AG09319 (cell line): ENCODE results near the gene AP2S1.

Source experiments
- DNase-seq: peaks from one replicate; pipeline ENCODE4 v3.0.0-alpha.2; 2010; ENCODE audit warnings: low read depth; ENCODE audit errors: extremely low read depth
- CTCF ChIP-seq: IDR thresholded peaks from 2 replicates; pipeline ENCODE4 v1.5.1; 2011; ENCODE audit warnings: low read depth, mild to moderate bottlenecking, inconsistent platforms, low read length, moderate library complexity

The AP2S1 gene

DNA sequence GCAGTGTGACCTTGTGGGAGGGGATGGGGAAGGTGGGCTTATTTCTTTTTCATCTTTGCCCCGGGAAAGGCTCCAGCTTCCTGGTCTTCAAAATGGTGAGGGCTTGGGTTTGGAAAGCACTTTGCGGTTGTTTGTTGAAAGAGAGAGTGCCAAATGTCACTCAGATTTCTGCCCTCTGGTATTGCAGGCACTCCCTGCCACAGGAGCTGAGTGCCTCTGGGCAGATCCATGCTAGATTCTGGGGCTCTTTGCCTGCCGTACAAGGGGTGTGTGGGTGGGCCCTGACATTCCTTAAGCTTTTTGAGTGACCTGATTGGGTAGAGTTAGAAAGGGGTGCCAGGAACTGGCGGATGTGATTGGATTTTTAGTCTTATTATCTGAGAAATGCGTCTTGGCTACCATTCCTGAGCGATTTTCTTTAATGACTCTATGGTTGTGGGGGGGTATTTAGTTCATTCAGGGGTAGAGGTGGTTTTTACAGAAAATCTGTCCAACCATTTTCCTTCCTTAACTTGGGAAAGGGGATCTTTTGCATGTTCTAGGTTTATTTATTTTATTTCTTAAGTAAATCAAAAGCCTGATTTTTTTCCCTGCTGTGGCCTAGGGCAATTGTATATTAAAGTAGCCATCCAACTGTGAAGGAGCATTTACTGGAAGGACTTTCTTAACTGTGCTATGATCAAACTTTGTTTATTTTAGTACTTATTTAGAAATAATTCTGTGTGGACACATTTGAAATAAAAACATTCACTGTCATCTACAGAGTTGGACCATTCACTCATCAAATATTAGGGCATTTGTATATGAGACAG lies 13.4 kb upstream of the AP2S1 start:
- peak; percentile 86 for DNase-seq
- no peak for TF ChIP-seq CTCF

GRCh38 chr19:46862974-46863632 lies 12.5 kb upstream of the AP2S1 start:
- TF ChIP-seq CTCF, result no peak
- no peak for DNase-seq

DNA sequence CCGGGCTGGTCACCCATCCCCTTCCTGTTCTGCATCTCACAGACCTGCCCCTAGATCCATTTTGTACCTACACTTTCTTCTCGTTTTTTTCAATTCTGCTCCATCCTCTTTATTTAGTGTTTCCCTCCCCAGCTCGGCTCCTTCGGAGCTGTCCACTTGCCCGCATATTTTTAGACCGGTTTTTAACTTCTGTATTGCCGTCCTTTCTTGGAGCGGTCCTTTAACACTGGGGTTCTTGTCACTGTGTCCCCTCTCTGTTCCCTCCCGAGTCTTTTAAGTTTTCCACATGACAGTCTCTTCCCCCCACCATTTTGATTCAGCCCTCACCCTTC lies 11.8 kb upstream of the AP2S1 start:
- DNase-seq, result no peak
- no peak for TF ChIP-seq CTCF

- no peak for DNase-seq
Observed at GRCh38 chr19:46861691-46862502, 11.3 kb upstream of the AP2S1 start.

DNA sequence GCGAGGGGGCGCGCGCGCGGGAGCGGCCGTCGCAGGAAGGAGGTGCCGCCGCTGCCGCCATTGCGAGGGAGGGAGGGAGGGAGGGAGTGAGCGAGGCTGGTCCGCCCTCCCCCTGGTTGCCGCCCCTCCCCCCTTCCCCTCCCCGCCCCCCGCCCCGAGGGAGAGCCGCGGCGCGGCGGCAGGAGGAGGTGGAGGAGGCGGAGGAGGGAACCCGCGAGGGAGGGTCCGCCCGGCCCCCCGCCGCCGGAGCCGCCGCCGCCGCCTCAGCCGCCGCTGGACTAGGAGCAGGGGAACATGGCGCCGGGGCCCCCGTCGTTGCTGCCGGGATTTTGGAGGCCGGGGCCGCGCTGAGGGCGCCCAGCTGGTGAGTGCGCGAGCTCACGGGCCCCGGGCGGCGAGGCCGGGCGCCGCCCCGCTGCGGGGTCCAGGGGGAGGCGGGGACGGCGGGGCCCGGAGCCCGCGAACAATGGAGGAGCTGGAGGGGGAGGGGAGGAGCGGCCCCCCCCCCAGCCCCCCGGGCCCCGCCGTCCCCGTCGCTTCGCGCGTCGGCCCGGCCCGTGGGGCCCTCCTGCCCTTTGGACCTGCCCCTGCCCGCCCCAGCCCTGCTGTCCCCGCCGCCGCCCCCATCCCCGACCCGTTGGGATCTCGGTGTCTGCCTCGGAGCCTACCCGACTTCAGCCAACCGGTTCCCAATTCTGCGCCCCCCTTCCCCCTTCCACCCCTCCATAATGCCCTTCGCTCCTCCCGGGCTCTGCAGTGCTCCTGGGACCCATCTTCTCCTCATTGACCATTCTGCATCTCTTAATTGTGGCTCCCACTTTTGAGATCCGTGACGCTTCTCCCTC lies 10.4 kb upstream of the AP2S1 start, which contains the start of gene ARHGAP35:
Gene ARHGAP35 (plus strand): TSS at position 152 of the 845 bp plus-strand sequence. CDS start 57,679 bp downstream, outside the sequence.
- no peak for TF ChIP-seq CTCF

More at GRCh38 chr19:46861691-46862502, 11.3 kb upstream of the AP2S1 start:
- TF ChIP-seq CTCF, result no peak

GRCh38 chr19:46860125-46860845 lies 9.6 kb upstream of the AP2S1 start:
- no peak for TF ChIP-seq CTCF
- peak; percentile 98 for DNase-seq

More for the DNA sequence above, 10.4 kb upstream of the AP2S1 start, which contains the start of gene ARHGAP35:
- peak; percentile 68 for DNase-seq
